Spleen (tissue), 7 donors: ENCODE measurements around the gene NUP98.

ENCODE experiments used
- CTCF ChIP-seq, 11 experiments: fragments of 200-600 bp in 7 of 11; fragments of 450-650 bp in 4 of 11; sonication (generic) in 4 of 11; IDR thresholded peaks in 8 of 11; conservative IDR thresholded peaks in 3 of 11; 1 replicate in 7 of 11; 2 replicates in 4 of 11; pipeline versions ENCODE4 v1.4.0 to v1.8.0; 2016 to 2021; ENCODE audit warnings: antibody characterized with exemption in 11 of 11, inconsistent platforms in 4 of 11, mild to moderate bottlenecking in 1 of 11
- POLR2A ChIP-seq, 3 donors: fragments of 450-650 bp; IDR thresholded peaks; one replicate each; pipeline ENCODE4 v1.5.1; 2017; ENCODE audit warnings: antibody characterized with exemption in 3 of 3, mild to moderate bottlenecking in 1 of 3
- POLR2AphosphoS5 ChIP-seq, 3 donors: sonication (generic); formaldehyde crosslinking; IDR thresholded peaks; one replicate each; pipeline ENCODE4 v1.5.1; 2017; ENCODE audit warnings: antibody characterized with exemption in 3 of 3
- donor health status: DM: no; HTN: no; CAD: no; lungs with moderate emphysema.
- donor health status: DM: no; HTN: no; CAD: no.
- donor health status: DM: no; HTN: no; CAD: no.

- TF ChIP-seq CTCF (IDR thresholded peaks at IDR 0.05 in 8 of 11, conservative IDR thresholded peaks at IDR 0.05 in 3 of 11), result no peak
- TF ChIP-seq POLR2A (IDR thresholded peaks at IDR 0.05), result no peak
- no peak for TF ChIP-seq POLR2AphosphoS5 (IDR thresholded peaks at IDR 0.05)
Measured at GRCh38 chr11:3830730-3831129, 33.4 kb upstream of the NUP98 start.
